EH (cell line): ENCODE data around the gene TEX13A.
"Not testable (repeated sequence)": the region's sequence is repeated elsewhere in the genome, so short reads cannot be mapped to it uniquely, and the experiment has no call there.

Source experiments
- DNase-seq: peaks from one replicate; pipeline ENCODE4 v3.0.0-alpha.2; 2015; ENCODE audit warnings: low read depth

TEX13A gene

GRCh38 chrX:105220636-105221035 is at the start of gene TEX13A:
TSS of gene TEX13A (minus strand) at chrX:105220694. CDS start at chrX:105220397, 297 bp downstream.
- no peak for DNase-seq

- no peak for DNase-seq
Measured at GRCh38 chrX:105269386-105269785, 48.9 kb upstream of the TEX13A start.

GRCh38 chrX:105267167-105267566 is 46.7 kb upstream of the TEX13A start:
- no peak for DNase-seq

GRCh38 chrX:105266456-105266855 is 46.0 kb upstream of the TEX13A start:
- DNase-seq, result no peak

GRCh38 chrX:105265093-105265492 is 44.6 kb upstream of the TEX13A start:
- no peak for DNase-seq

GRCh38 chrX:105263801-105264200 is 43.3 kb upstream of the TEX13A start:
- no peak for DNase-seq

- no peak for DNase-seq
Measured at GRCh38 chrX:105263171-105263570, 42.7 kb upstream of the TEX13A start.

GRCh38 chrX:105260291-105261043 is 40.0 kb upstream of the TEX13A start:
- no peak for DNase-seq

GRCh38 chrX:105241056-105241455 is 20.6 kb upstream of the TEX13A start:
- DNase-seq, result no peak

GRCh38 chrX:105237407-105237806 is 16.9 kb upstream of the TEX13A start:
- DNase-seq, result not testable (repeated sequence)

GRCh38 chrX:105229146-105229545 is 8.7 kb upstream of the TEX13A start:
- DNase-seq, result no peak

GRCh38 chrX:105228602-105229001 is 8.1 kb upstream of the TEX13A start:
- no peak for DNase-seq

GRCh38 chrX:105226499-105226898 is 6.0 kb upstream of the TEX13A start:
- no peak for DNase-seq

- no peak for DNase-seq
Measured at GRCh38 chrX:105221374-105221773, 880 bp upstream of the TEX13A start.

GRCh38 chrX:105219454-105220401 is 766 bp downstream of the TEX13A start:
- DNase-seq, result no peak

GRCh38 chrX:105211066-105211575 is 9.4 kb downstream of the TEX13A start:
- DNase-seq, result no peak

GRCh38 chrX:105210258-105210657 is 10.2 kb downstream of the TEX13A start:
- no peak for DNase-seq

GRCh38 chrX:105209406-105209805 is 11.1 kb downstream of the TEX13A start:
- no peak for DNase-seq

GRCh38 chrX:105191878-105192277 is 28.6 kb downstream of the TEX13A start:
- no peak for DNase-seq

GRCh38 chrX:105190252-105190853 is 30.1 kb downstream of the TEX13A start:
- peak; percentile 7 for DNase-seq

GRCh38 chrX:105189093-105189492 is 31.4 kb downstream of the TEX13A start:
- no peak for DNase-seq

- no peak for DNase-seq
Measured at GRCh38 chrX:105179644-105180043, 40.9 kb downstream of the TEX13A start.
